A549 (cell line): Measurements from ENCODE around the gene RBKS. TPM values are rescaled to one million over a fixed set of nuclear protein-coding genes. Genes with fewer than 3 reads are reported as not detected.

Experiments used
- ATAC-seq, 2 experiments: fragments of 200-7000 bp in 1 of 2; fragments of >200 bp in 1 of 2; cut with Nextera tagmentation in 1 of 2; cut with Tn5 transposase in 1 of 2; 3 replicates each; pipeline versions ENCODE4 v1.8.0 to v1.9.1; 2018 to 2020; ENCODE audit warnings: mild to moderate bottlenecking in 1 of 2, moderate library complexity in 1 of 2
- CTCF ChIA-PET: fragments of 300-600 bp; sonication (Branson Sonifier 250); formaldehyde crosslinking; extraction: SDS; loops from one replicate; lab custom pipeline; 2021; ENCODE audit warnings: antibody characterized with exemption, inconsistent platforms; lab: Yijun Ruan, JAX
- POLR2A ChIA-PET: fragments of 350-600 bp; formaldehyde crosslinking; extraction: SDS; loops from one replicate; lab custom pipeline; 2021; ENCODE audit warnings: antibody characterized with exemption, inconsistent platforms; lab: Yijun Ruan, JAX
- DNase-seq, 2 experiments: peaks; one replicate each; pipeline versions ENCODE4 v3.0.0 to v3.0.0-alpha.2; 2011 to 2016; ENCODE audit warnings: low read depth in 1 of 2, low spot score in 1 of 2
- FAIRE-seq: peaks from 2 replicates; lab custom pipeline; 2011; peaks lifted over from hg19 to GRCh38; lab: Jason Lieb, UNC
- H3K27ac ChIP-seq, 2 experiments: fragments of >200 bp; sonication (Bioruptor Twin); formaldehyde crosslinking; 3 replicates each; pipeline ENCODE4 v1.5.1; 2016 to 2017
- H3K4me1 ChIP-seq: fragments of >200 bp; sonication (Bioruptor Twin); formaldehyde crosslinking; 3 replicates; pipeline ENCODE4 v1.6.1; 2016
- H3K4me2 ChIP-seq: fragments of >200 bp; sonication (Bioruptor Twin); formaldehyde crosslinking; 3 replicates; pipeline ENCODE4 v1.6.1; 2016
- H3K4me3 ChIP-seq: fragments of >200 bp; sonication (Bioruptor Twin); formaldehyde crosslinking; 3 replicates; pipeline ENCODE4 v1.5.1; 2016
- H3K9me3 ChIP-seq: fragments of >200 bp; sonication (Bioruptor Twin); formaldehyde crosslinking; 3 replicates; pipeline ENCODE4 v1.6.1; 2016
- ATOH8 ChIP-seq: fragments of 250-450 bp; sonication (Bioruptor Pico); IDR thresholded peaks from 2 replicates; pipeline ENCODE4 v1.5.0; 2020; ENCODE audit warnings: low read depth, mild to moderate bottlenecking, moderate library complexity
- CBX2 ChIP-seq: fragments of 200-600 bp; sonication (generic); IDR thresholded peaks from 2 replicates; pipeline ENCODE4 v1.6.1; 2016; ENCODE audit warnings: low read depth, mild to moderate bottlenecking, borderline replicate concordance
- E2F6 ChIP-seq: IDR thresholded peaks from 2 replicates; pipeline ENCODE4 v1.6.1; 2012; ENCODE audit warnings: low read depth, borderline replicate concordance
- EHMT2 ChIP-seq: fragments of 200-600 bp; sonication (generic); IDR thresholded peaks from 2 replicates; pipeline ENCODE4 v1.6.1; 2016; ENCODE audit warnings: antibody characterized with exemption, low read depth, mild to moderate bottlenecking, moderate library complexity
- EP300 ChIP-seq, 2 experiments: fragments of >200 bp; sonication (Bioruptor Twin); formaldehyde crosslinking; IDR thresholded peaks; 2 replicates in 1 of 2; 3 replicates in 1 of 2; pipeline ENCODE4 v1.6.1; 2016 to 2017
- FOSB ChIP-seq: fragments of 250-450 bp; sonication (Bioruptor Pico); IDR thresholded peaks from 2 replicates; pipeline ENCODE4 v1.5.0; 2020; ENCODE audit warnings: mild to moderate bottlenecking, moderate library complexity
- HDAC2 ChIP-seq: fragments of 200-600 bp; sonication (generic); IDR thresholded peaks from 2 replicates; pipeline ENCODE4 v1.6.1; 2016
- HES2 ChIP-seq: fragments of >200 bp; sonication (Bioruptor Twin); formaldehyde crosslinking; IDR thresholded peaks from 2 replicates; pipeline ENCODE4 v1.6.1; 2016
- HEYL ChIP-seq: fragments of 250-450 bp; sonication (Bioruptor Pico); IDR thresholded peaks from 2 replicates; pipeline ENCODE4 v1.8.0; 2021; ENCODE audit warnings: mild to moderate bottlenecking, moderate library complexity
- HOXA7 ChIP-seq: fragments of 250-450 bp; sonication (Bioruptor Pico); IDR thresholded peaks from 2 replicates; pipeline ENCODE4 v1.5.0; 2020; ENCODE audit warnings: mild to moderate bottlenecking, moderate library complexity
- HOXB5 ChIP-seq: fragments of 250-450 bp; sonication (Bioruptor Pico); IDR thresholded peaks from 2 replicates; pipeline ENCODE4 v1.5.0; 2020; ENCODE audit warnings: mild to moderate bottlenecking, moderate library complexity
- JUN ChIP-seq, 2 experiments: fragments of >200 bp; sonication (Bioruptor Twin); formaldehyde crosslinking; IDR thresholded peaks; 2 replicates in 1 of 2; 3 replicates in 1 of 2; pipeline ENCODE4 v1.6.1; 2016 to 2017
- KDM5A ChIP-seq: fragments of 200-600 bp; sonication (generic); IDR thresholded peaks from 2 replicates; pipeline ENCODE4 v1.6.1; 2016; ENCODE audit warnings: antibody characterized with exemption, mild to moderate bottlenecking
- MAFK ChIP-seq: fragments of 450-650 bp; IDR thresholded peaks from 2 replicates; pipeline ENCODE4 v1.6.1; 2014; ENCODE audit not compliant: partially characterized antibody
- MAZ ChIP-seq: fragments of 150-350 bp; IDR thresholded peaks from 2 replicates; pipeline ENCODE4 v1.6.1; 2014; ENCODE audit warnings: antibody characterized with exemption, low read depth, low read length, borderline replicate concordance
- NR3C1 ChIP-seq: fragments of >200 bp; sonication (Bioruptor Twin); formaldehyde crosslinking; IDR thresholded peaks from 3 replicates; pipeline ENCODE4 v1.6.1; 2017
- POLR2A ChIP-seq: IDR thresholded peaks from 2 replicates; pipeline ENCODE4 v1.6.1; 2012; ENCODE audit warnings: mild to moderate bottlenecking, low read length
- POLR2AphosphoS2 ChIP-seq: conservative IDR thresholded peaks from 2 replicates; pipeline ENCODE4 v1.6.1; 2012; ENCODE audit warnings: low read length, improper control_type of control experiment, inconsistent platforms
- RARB ChIP-seq: fragments of 250-450 bp; sonication (Bioruptor Pico); IDR thresholded peaks from 2 replicates; pipeline ENCODE4 v1.8.0; 2021; ENCODE audit warnings: mild to moderate bottlenecking, moderate library complexity
- RCOR1 ChIP-seq: fragments of 150-350 bp; IDR thresholded peaks from 2 replicates; pipeline ENCODE4 v1.6.1; 2014; ENCODE audit warnings: antibody characterized with exemption, low read length, low read depth
- RFX5 ChIP-seq: fragments of 450-650 bp; IDR thresholded peaks from 2 replicates; pipeline ENCODE4 v1.7.1; 2014; ENCODE audit warnings: antibody characterized with exemption, mild to moderate bottlenecking, moderate library complexity
- RNF2 ChIP-seq: fragments of 200-600 bp; sonication (generic); IDR thresholded peaks from 2 replicates; pipeline ENCODE4 v1.6.1; 2016; ENCODE audit warnings: low read depth, mild to moderate bottlenecking, antibody characterized with exemption, moderate library complexity, borderline replicate concordance
- ZC3H11A ChIP-seq: fragments of 450-650 bp; IDR thresholded peaks from 2 replicates; pipeline ENCODE4 v1.6.1; 2014; ENCODE audit warnings: antibody characterized with exemption, mild to moderate bottlenecking
- ZSCAN20 ChIP-seq: fragments of 250-450 bp; sonication (Bioruptor Pico); IDR thresholded peaks from 2 replicates; pipeline ENCODE4 v1.8.0; 2022; ENCODE audit warnings: mild to moderate bottlenecking, moderate library complexity
- WGBS: methylation state at CpG from one replicate; pipeline ENCODE4 v1.1.6; 2017; ENCODE audit errors: missing lambda C conversion rate; 5-methylcytosine and 5-hydroxymethylcytosine counted together
- polyA plus RNA-seq, 4 experiments: library from polyadenylated mRNA; depleted of rRNA in 3 of 4; stranded (reverse); fragments of >200 nt; fragmentation: RNase III in 1 of 4; extraction: RNeasy Plus Mini Kit Qiagen cat#74134 plus additional on column Dnase treatment in 1 of 4; gene quantifications; 2 replicates in 3 of 4; 3 replicates in 1 of 4; pipeline ENCODE4 v1.2.3, GENCODE V29; 2011 to 2017

Gene RBKS
- polyA plus RNA-seq, 2 of the 4 experiments (the other 2 are of a cell fraction), result 7.6 to 8.5 TPM

- H3K9me3 ChIP-seq, result no peaks in the 10 kb centered on the region
- ATAC-seq (no peak), DNase-seq (no peak)
- H3K27ac ChIP-seq, result no peak overlapping the region
- TF ChIP-seq HEYL, result no peak
- no peak for TF ChIP-seq HDAC2
- TF ChIP-seq HOXA7 (CRISPR knock-in tag), result no peak
- no peak for TF ChIP-seq POLR2A
- no peak for TF ChIP-seq JUN (IDR thresholded peaks at IDR 0.05)
- TF ChIP-seq E2F6, result no peak
- TF ChIP-seq EHMT2, result no peak
- TF ChIP-seq RNF2, result no peak
- TF ChIP-seq CBX2, result no peak
- no peak for TF ChIP-seq MAZ
- TF ChIP-seq NR3C1, result no peak
- TF ChIP-seq, all 56 proteins: peak for 0
- WGBS, result 71% methylated on average over 3 of the region's 3 CpGs
- no peak for FAIRE-seq
- ChIA-PET CTCF (interaction anchor here (1.0 to 1.5 kb wide), 3 partner anchors 9 to 12 kb away, joined by 3 to 5 read pairs (median 4); no protein-coding TSS in a partner anchor), POLR2A (no interaction called here)
- Histone ChIP-seq H3K4me1 (no peaks in the 10 kb centered on the region), H3K4me2 (no peak overlapping the region), H3K4me3 (no peak overlapping the region)
These were observed 51.1 kb downstream of the RBKS start for GRCh38 chr2:27839022-27839618.

- H3K9me3 ChIP-seq, result no peaks in the 10 kb centered on the region
- no peak overlapping the region for H3K4me3 ChIP-seq
- no peaks in the 10 kb centered on the region for H3K4me1 ChIP-seq
- no peak for ATAC-seq
- FAIRE-seq, result no peak
- no peak overlapping the region for H3K4me2 ChIP-seq
- ChIA-PET POLR2A (no interaction called here), CTCF (interaction anchor here (1.0 kb wide), 1 partner anchor 9 kb away, joined by 4 read pairs; no protein-coding TSS in a partner anchor)
- no peak overlapping the region for H3K27ac ChIP-seq
- TF ChIP-seq MAFK (no peak), FOSB (CRISPR knock-in tag) (no peak), ATOH8 (CRISPR knock-in tag) (no peak)
- TF ChIP-seq, all 56 proteins: peak for 0
- DNase-seq, result no peak
These were observed 51.7 kb downstream of the RBKS start for GRCh38 chr2:27838502-27838901.

- CTCF ChIA-PET, result interaction anchor here (1.1 kb wide), 1 partner anchor 22 kb away, joined by 3 read pairs; no protein-coding TSS in a partner anchor
- Histone ChIP-seq H3K4me3 (no peak overlapping the region), H3K9me3 (peaks cover 3% of the 10 kb centered on the region; the same call in 1 of the 3 replicates)
These were observed 56.3 kb downstream of the RBKS start for GRCh38 chr2:27833931-27834330.

More at GRCh38 chr2:27833931-27834330, 56.3 kb downstream of the RBKS start:
- no peak for FAIRE-seq
- WGBS, result 25% methylated on average over 1 of the region's 1 CpG
- POLR2A ChIA-PET, result no interaction called here
- no peak overlapping the region for H3K4me2 ChIP-seq
- TF ChIP-seq ATOH8 (CRISPR knock-in tag) (no peak), RCOR1 (no peak), RFX5 (no peak), HES2 (no peak), ZC3H11A (no peak), KDM5A (no peak), POLR2AphosphoS2 (no peak), ZSCAN20 (CRISPR knock-in tag) (no peak), RNF2 (no peak), NR3C1 (no peak), EP300 (IDR thresholded peaks at IDR 0.05) (no peak), HOXB5 (CRISPR knock-in tag) (no peak), RARB (CRISPR knock-in tag) (no peak)
- TF ChIP-seq, all 56 proteins: peak for 0
- no peak overlapping the region for H3K27ac ChIP-seq
- H3K4me1 ChIP-seq, result no peaks in the 10 kb centered on the region
- DNase-seq (no peak), ATAC-seq (no peak)
